SH-SY5Y (cell line): ENCODE data around the gene ADCYAP1R1.

Experiments
- GATA2 ChIP-seq: IDR thresholded peaks from 2 replicates; pipeline ENCODE4 v1.6.1; 2011; ENCODE audit warnings: mild to moderate bottlenecking, low read depth, low read length
- GATA3 ChIP-seq: IDR thresholded peaks from 2 replicates; pipeline ENCODE4 v1.6.1; 2011; ENCODE audit warnings: low read depth, mild to moderate bottlenecking, low read length, moderate library complexity

The ADCYAP1R1 gene

GRCh38 chr7:31123726-31124125, 71.6 kb downstream of the ADCYAP1R1 start:
- peak; percentile 16; the same call in 1 of the 2 replicates for TF ChIP-seq GATA2
- no peak for TF ChIP-seq GATA3

- TF ChIP-seq GATA2: no peak
Measured at GRCh38 chr7:31125171-31125570, 73.1 kb downstream of the ADCYAP1R1 start.

GRCh38 chr7:31126976-31127375, 74.9 kb downstream of the ADCYAP1R1 start:
- TF ChIP-seq GATA3 (no peak), GATA2 (no peak)

- TF ChIP-seq GATA2 (no peak), GATA3 (no peak)
Measured at GRCh38 chr7:31129067-31129466, 77.0 kb downstream of the ADCYAP1R1 start.

- TF ChIP-seq GATA3: no peak
- TF ChIP-seq GATA2: no peak
Measured at GRCh38 chr7:31133497-31133896, 81.4 kb downstream of the ADCYAP1R1 start.

GRCh38 chr7:31134246-31135188, 82.4 kb downstream of the ADCYAP1R1 start:
- no peak for TF ChIP-seq GATA2

- TF ChIP-seq GATA3 (no peak), GATA2 (no peak)
Measured at GRCh38 chr7:31137234-31137633, 85.1 kb downstream of the ADCYAP1R1 start.

GRCh38 chr7:31145339-31145738, 93.2 kb downstream of the ADCYAP1R1 start:
- TF ChIP-seq GATA2 (no peak), GATA3 (no peak)

GRCh38 chr7:31146030-31146429, 93.9 kb downstream of the ADCYAP1R1 start:
- TF ChIP-seq GATA3 (no peak), GATA2 (no peak)

GRCh38 chr7:31146538-31146937, 94.4 kb downstream of the ADCYAP1R1 start:
- TF ChIP-seq GATA2: no peak
- no peak for TF ChIP-seq GATA3

- TF ChIP-seq GATA3: no peak
- no peak for TF ChIP-seq GATA2
Measured at GRCh38 chr7:31151849-31152248, 99.7 kb downstream of the ADCYAP1R1 start.

GRCh38 chr7:31160941-31161340, 108.8 kb downstream of the ADCYAP1R1 start:
- TF ChIP-seq GATA3 (no peak), GATA2 (no peak)
